AG08396 (cell line): ENCODE measurements around the gene CNTN2.

Source experiments
- DNase-seq: peaks from one replicate; pipeline ENCODE4 v3.0.0; 2012; ENCODE audit warnings: low spot score, mixed read lengths

CNTN2 gene

GRCh38 chr1:205122489-205122882 is 79.5 kb downstream of the CNTN2 start:
- no peak for DNase-seq

DNA sequence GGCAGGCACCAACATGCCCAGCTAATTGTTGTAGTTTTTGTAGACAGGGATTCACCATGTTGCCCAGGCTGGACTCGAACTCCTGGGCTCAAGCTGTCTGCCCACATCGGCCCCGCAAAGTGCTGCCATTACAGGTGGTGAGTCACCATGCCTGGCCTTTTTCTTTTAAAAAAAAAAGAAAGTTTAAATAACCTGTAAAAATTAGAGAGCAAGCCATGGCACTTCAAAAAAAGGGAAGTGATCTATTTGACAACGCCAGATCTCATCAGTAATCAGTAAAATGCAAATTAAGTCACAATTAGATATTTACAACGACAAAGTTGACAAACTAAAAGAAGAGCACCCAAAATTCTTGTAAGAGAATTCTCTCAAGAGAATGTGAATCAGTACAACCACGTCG is 81.7 kb downstream of the CNTN2 start:
- no peak for DNase-seq

GRCh38 chr1:205127646-205128045 is 84.6 kb downstream of the CNTN2 start:
- no peak for DNase-seq
